Measurements from ENCODE around the gene ZNF653.
"Not testable (repeated sequence)": the region's sequence is repeated elsewhere in the genome, so short reads cannot be mapped to it uniquely, and the experiment has no call there.

Gene ZNF653

DNA sequence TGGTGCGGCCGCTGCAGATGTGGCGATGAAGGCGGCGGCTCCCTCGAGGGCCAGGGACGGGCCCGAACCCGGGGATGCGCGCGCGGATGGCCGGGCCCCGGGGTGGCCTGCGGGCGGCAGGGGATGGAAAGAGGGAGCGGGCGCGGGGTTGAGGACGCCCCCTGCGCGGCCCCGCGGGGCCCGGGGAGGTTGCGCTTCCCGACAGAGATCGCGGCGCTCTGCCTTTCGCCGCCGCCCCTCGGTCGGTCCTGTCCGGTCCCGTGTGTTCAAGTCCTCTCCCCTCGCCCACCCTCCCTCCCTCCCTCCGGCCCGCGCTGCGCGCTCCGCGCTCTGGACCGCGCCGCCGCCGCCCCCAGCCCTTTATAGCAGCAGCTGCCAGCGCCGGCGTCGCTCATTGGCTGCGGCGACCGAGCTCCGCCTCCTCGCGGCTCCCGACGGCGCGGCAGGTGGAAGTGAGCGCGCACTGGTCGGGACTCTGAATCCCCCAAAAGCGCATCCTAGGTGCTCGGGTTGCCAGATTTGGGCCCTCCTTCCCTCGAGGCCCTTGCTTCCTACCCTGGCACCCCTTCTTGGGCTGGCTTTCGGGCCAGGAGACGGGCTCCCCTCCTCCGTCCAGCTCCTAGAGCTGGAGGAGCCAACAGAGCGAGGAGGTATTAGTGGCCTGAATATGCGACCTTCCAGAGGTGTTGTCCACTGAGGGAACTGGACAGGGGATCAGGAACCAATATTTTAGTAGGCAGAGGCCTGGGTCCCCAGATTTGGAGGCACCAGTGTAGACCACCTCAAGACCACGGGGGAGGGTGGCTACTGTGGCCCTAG, 24.7 kb downstream of the ZNF653 start, which contains the start of gene ELAVL3:
TSS of gene ELAVL3 (minus strand) at position 332 of the 819 bp plus-strand sequence. CDS start 438 bp downstream, outside the sequence.
- no peaks in the 10 kb centered on the region for H3K9me3 ChIP-seq (ENCODE audit: control insufficient read depth, low read length)
- no peak within 1 kb of the TSS for H3K27ac ChIP-seq (ENCODE audit: low read depth, low read length, severe bottlenecking)
- peaks cover 3% of the 10 kb centered on the region for H3K36me3 ChIP-seq (ENCODE audit: control insufficient read depth, insufficient read depth, low read length)
- H3K4me3 ChIP-seq (ENCODE audit: extremely low read depth, insufficient read depth, low read length, poor library complexity, severe bottlenecking) = no peak within 1 kb of the TSS
- 16 to 17% methylated on average over 39 to 53 of the region's 77 CpGs for WGBS, 2 experiments (ENCODE audit: insufficient coverage in 2 of 2)
- H3K4me1 ChIP-seq (ENCODE audit: control insufficient read depth, insufficient read depth, low read length, poor library complexity, severe bottlenecking) = no peaks in the 10 kb centered on the region

DNA sequence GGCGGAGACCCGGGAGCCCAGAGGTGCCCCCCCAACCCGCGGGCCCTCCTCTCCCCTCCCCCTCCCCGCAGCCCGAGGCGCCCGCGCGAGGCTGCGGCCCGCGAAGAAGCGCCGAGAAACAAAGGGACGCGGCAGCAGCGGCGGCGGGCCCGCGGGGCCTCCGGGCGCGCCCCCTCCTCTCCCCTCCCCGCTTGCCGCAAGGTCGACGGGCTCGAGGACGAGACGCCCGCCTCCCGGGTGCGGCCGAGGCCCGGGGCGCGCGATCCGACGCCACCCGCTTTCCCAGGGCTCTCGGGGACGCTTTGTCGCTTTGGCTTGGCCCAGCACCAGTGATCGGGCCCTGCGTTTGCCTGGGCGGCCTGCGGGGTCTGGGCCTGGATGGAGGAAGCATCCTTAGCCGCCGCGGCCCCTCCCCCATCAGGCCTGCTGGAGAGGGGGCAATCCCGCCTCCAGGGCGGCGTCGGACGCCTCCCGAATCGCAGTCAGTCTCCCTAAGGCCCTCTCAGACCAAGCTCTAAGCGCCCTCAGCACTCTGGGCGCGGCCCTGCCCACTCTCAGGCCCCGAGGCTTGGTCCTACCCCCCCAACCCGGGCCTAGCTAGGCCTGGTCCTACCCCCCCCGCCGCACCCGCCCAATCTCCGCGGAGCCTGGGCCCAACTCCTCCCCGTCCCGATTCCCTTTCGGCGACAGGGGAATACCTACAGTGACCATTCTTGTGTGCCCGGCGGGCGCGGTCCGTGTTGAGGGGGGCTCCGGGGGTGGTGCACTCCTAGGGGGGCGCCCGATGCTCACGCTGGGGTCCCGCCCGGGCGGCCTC, 25.5 kb downstream of the ZNF653 start:
- H3K4me3 ChIP-seq (ENCODE audit: extremely low read depth, insufficient read depth, low read length, poor library complexity, severe bottlenecking) = no peak overlapping the region
- H3K9me3 ChIP-seq (ENCODE audit: control insufficient read depth, low read length) = no peaks in the 10 kb centered on the region
- 13 to 18% methylated on average over 55 to 69 of the region's 86 CpGs for WGBS, 2 experiments (ENCODE audit: insufficient coverage in 2 of 2)
- peaks cover 3% of the 10 kb centered on the region for H3K36me3 ChIP-seq (ENCODE audit: control insufficient read depth, insufficient read depth, low read length)
- H3K27ac ChIP-seq (ENCODE audit: low read depth, low read length, severe bottlenecking) = no peak overlapping the region
- no peaks in the 10 kb centered on the region for H3K4me1 ChIP-seq (ENCODE audit: control insufficient read depth, insufficient read depth, low read length, poor library complexity, severe bottlenecking)

DNA sequence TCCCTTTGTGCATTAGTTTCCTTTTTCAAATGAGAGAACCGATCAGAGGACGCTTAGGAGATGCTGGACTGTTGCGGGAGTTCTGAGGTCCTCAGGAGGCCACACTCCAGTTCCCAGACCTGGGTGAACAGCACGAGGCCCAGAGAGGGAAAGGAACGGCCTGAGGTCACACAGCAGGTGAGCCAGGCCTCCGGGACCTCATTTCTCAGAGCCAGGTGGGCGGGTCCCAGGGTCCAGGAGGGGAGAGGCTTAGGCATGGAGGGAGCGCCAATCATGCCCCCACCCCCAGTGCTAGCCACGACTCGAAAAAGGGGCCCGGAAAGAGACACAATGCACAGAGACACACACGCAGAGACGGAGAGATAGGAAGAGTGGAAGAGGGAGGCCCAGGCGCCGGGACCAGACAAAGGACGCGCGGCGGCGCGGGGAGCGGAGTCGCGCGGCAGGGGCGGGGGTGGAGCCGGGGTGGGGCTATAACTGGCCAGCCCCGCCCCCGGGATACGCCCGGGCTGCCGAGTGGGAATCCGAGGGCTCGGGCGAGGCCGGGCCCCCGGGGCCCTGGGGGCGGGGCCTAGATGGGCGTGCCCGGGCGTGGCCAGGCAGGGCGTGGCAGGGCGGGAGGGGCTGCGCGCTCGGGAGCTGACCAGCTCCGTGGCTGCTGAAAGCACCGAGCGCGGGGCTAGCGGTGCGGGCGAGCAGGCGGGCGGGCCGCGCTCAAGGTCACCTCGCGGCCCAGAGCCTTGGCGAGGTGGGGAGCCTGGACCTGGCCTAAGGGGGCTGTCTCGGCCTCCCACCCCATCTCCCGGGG, 26.3 kb downstream of the ZNF653 start:
- Histone ChIP-seq H3K27ac (ENCODE audit: low read depth, low read length, severe bottlenecking) (no peak overlapping the region), H3K36me3 (ENCODE audit: control insufficient read depth, insufficient read depth, low read length) (peaks cover 3% of the 10 kb centered on the region), H3K4me1 (ENCODE audit: control insufficient read depth, insufficient read depth, low read length, poor library complexity, severe bottlenecking) (no peaks in the 10 kb centered on the region), H3K4me3 (ENCODE audit: extremely low read depth, insufficient read depth, low read length, poor library complexity, severe bottlenecking) (no peak overlapping the region), H3K9me3 (ENCODE audit: control insufficient read depth, low read length) (no peaks in the 10 kb centered on the region)
- WGBS, 2 experiments (ENCODE audit: insufficient coverage in 2 of 2) = 17 to 22% methylated on average over 43 to 47 of the region's 62 CpGs

DNA sequence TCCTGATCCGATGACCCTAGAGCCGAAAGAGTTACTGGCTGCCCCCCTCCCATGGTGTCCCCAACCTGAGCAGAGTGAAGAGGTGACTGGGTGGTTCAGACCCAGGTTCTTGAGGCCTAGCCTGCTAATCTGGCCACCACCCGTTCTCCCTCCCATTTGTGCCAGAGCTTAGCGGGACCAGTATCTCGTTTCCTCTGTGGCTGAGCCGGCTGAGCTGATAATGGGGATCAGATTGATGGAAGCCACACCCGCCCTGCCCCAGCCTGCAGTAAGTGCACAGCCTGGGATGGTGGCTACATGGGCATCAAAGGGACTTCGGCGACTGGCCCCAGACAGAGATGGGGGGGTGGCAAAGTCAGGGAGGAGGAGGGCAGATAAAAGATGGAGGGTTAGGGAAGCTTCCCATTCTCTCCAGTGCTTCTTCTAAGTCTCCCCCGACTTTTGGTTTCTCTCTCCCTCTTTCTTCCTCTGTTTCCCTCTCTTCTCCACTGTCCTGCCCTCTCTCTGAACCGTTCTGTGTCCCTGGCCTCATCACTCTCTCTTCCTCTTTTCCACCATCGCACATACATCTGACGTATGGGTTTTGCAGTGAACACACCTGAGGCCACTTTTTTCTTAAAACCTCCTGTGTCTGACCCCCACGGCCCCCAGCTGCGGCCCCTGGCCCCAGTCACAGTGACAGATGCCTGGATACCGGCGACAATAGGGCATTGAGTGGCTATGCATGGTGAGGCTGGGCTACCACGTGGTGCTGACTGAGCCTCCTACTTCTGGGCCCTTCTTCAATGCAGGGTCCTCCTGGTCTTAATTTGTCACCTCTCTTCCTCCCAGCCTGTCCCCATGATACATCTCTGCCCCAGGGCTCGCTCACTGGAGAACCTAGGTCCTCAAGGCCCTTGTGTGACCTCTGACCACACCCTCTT, 27.2 kb downstream of the ZNF653 start:
- no peak overlapping the region for H3K4me3 ChIP-seq (ENCODE audit: extremely low read depth, insufficient read depth, low read length, poor library complexity, severe bottlenecking)
- WGBS, 2 experiments (ENCODE audit: insufficient coverage in 2 of 2) = 80 to 82% methylated on average over 15 to 19 of the region's 19 CpGs
- H3K9me3 ChIP-seq (ENCODE audit: control insufficient read depth, low read length) = no peaks in the 10 kb centered on the region
- H3K4me1 ChIP-seq (ENCODE audit: control insufficient read depth, insufficient read depth, low read length, poor library complexity, severe bottlenecking) = no peaks in the 10 kb centered on the region
- no peaks in the 10 kb centered on the region for H3K36me3 ChIP-seq (ENCODE audit: control insufficient read depth, insufficient read depth, low read length)
- no peak overlapping the region for H3K27ac ChIP-seq (ENCODE audit: low read depth, low read length, severe bottlenecking)

DNA sequence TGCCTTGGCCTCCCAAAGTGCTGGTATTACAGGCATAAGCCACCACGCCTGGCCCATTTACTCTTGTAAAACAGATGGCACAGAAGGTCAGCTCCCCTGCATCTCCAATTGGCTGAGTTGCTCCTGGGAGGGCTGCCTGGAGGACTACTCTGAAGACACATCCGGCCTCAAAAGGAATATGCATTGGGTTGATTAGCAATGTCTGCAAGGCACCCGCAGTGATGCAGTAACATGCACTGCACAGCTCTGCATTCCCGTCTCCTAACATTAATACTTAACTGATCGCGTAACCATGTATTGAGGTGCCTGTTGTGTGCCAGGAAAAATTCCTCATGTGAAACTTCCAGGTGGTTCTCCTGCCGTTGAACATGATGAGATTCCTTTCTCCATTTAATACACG, 29.8 kb downstream of the ZNF653 start:
- no peak overlapping the region for H3K4me3 ChIP-seq (ENCODE audit: extremely low read depth, insufficient read depth, low read length, poor library complexity, severe bottlenecking)
- 89 to 91% methylated on average over 6 to 7 of the region's 8 CpGs for WGBS, 2 experiments (ENCODE audit: insufficient coverage in 2 of 2)
- H3K27ac ChIP-seq (ENCODE audit: low read depth, low read length, severe bottlenecking) = no peak overlapping the region
- no peaks in the 10 kb centered on the region for H3K36me3 ChIP-seq (ENCODE audit: control insufficient read depth, insufficient read depth, low read length)
- no peaks in the 10 kb centered on the region for H3K9me3 ChIP-seq (ENCODE audit: control insufficient read depth, low read length)
- H3K4me1 ChIP-seq (ENCODE audit: control insufficient read depth, insufficient read depth, low read length, poor library complexity, severe bottlenecking) = no peaks in the 10 kb centered on the region

DNA sequence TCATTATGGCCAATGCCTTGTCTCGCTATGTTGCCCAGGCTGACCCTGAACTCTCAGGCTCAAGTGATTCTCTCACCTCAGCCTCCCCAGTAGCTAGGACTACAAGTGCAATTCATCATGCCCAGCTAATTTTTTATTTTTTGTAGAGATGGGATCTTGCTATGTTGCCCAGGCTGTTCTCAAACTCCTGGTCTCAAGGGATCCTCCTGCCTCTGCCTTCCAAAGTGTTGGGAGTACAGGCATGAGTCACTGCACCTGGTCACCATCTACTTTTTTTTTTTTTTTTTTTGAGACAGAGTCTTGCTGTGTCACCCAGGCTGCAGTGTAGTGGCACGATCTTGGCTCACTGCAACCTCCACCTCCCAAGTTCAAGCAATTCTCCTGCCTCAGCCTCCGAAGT, 30.3 kb downstream of the ZNF653 start:
- 100% methylated on average over 1 of the region's 3 CpGs for WGBS, 2 experiments (ENCODE audit: insufficient coverage in 2 of 2)
- H3K4me1 ChIP-seq (ENCODE audit: control insufficient read depth, insufficient read depth, low read length, poor library complexity, severe bottlenecking); H3K36me3 ChIP-seq (ENCODE audit: control insufficient read depth, insufficient read depth, low read length); H3K9me3 ChIP-seq (ENCODE audit: control insufficient read depth, low read length); H3K27ac ChIP-seq (ENCODE audit: low read depth, low read length, severe bottlenecking); H3K4me3 ChIP-seq (ENCODE audit: extremely low read depth, insufficient read depth, low read length, poor library complexity, severe bottlenecking): not testable (repeated sequence)

DNA sequence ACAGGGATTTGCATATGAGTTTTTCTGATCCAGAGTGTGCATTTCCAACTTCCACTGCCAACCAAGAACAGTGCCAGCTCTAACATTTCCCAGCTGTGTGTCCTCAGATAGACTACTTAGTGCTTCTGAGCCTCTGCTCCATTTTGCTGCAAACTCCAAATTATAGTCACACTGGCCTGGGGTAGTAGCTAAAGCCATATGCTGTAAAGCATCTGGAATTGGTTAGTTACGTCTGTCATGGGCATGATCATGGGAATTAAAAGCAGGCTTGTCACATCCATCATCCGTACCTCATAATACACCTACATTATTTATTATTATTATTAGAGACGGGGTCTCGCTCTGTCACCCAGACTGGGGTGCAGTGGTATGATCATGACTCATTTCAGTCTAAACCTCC, 31.9 kb downstream of the ZNF653 start:
- Histone ChIP-seq H3K36me3 (ENCODE audit: control insufficient read depth, insufficient read depth, low read length) (no peaks in the 10 kb centered on the region), H3K27ac (ENCODE audit: low read depth, low read length, severe bottlenecking) (no peak overlapping the region), H3K4me3 (ENCODE audit: extremely low read depth, insufficient read depth, low read length, poor library complexity, severe bottlenecking) (no peak overlapping the region), H3K9me3 (ENCODE audit: control insufficient read depth, low read length) (no peaks in the 10 kb centered on the region), H3K4me1 (ENCODE audit: control insufficient read depth, insufficient read depth, low read length, poor library complexity, severe bottlenecking) (no peaks in the 10 kb centered on the region)
- WGBS, 2 experiments (ENCODE audit: insufficient coverage in 2 of 2) = 100% methylated on average over 2 of the region's 4 CpGs; no CpG with 5 or more reads in 1 of the 2 experiments

DNA sequence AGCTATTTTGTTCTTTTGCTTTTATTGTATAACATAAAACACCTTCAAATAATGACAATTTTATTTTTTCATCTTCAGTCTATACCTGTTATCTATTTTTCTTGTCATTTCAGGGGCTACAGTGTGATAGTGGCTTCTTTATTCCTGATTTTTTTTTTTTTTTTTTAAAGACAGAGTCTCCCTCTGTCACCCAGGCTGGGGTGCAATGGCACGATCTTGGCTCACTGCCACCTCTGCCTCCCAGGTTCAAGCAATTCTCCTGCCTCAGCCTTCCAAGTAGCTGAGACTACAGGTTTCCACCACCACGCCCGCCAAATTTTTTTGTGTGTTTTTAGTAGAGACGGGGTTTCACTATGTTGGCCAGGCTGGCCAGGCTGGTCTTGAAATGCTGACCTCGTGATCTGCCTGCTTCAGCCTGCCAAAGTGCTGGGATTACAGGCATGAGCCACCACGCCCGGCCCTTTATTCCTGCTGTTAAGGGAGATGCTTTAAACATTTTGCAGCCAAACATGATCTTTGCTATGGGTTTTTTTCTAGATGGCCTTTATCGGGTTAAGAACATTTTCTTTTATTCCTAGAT, 37.3 kb downstream of the ZNF653 start:
- not testable (repeated sequence) for H3K4me3 ChIP-seq (ENCODE audit: extremely low read depth, insufficient read depth, low read length, poor library complexity, severe bottlenecking); H3K27ac ChIP-seq (ENCODE audit: low read depth, low read length, severe bottlenecking); H3K4me1 ChIP-seq (ENCODE audit: control insufficient read depth, insufficient read depth, low read length, poor library complexity, severe bottlenecking); H3K36me3 ChIP-seq (ENCODE audit: control insufficient read depth, insufficient read depth, low read length); H3K9me3 ChIP-seq (ENCODE audit: control insufficient read depth, low read length)
- 72 to 100% methylated on average over 2 to 7 of the region's 8 CpGs for WGBS, 2 experiments (ENCODE audit: insufficient coverage in 2 of 2)

DNA sequence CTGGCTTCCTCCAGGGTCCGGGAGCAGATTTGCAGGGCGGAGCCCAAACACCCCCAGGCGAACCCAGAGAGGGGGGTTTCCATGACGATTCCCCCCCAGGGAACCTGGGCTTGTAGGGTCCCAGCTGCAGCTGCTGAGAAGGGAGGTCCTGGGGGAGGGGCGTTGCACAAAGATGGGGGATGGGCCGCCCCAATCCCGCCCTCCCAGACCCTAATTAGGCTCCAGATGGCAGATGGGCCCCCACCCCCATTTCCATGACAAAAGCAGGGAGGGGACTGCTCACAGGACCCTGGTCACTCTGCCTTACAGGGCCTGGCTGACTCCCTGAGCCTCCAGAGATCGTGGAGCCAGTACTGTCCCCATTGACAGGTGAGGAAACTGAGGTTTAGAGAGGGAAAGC, 40.0 kb downstream of the ZNF653 start:
- Histone ChIP-seq H3K36me3 (ENCODE audit: control insufficient read depth, insufficient read depth, low read length) (no peaks in the 10 kb centered on the region), H3K27ac (ENCODE audit: low read depth, low read length, severe bottlenecking) (no peak overlapping the region), H3K4me1 (ENCODE audit: control insufficient read depth, insufficient read depth, low read length, poor library complexity, severe bottlenecking) (no peaks in the 10 kb centered on the region), H3K4me3 (ENCODE audit: extremely low read depth, insufficient read depth, low read length, poor library complexity, severe bottlenecking) (no peak overlapping the region), H3K9me3 (ENCODE audit: control insufficient read depth, low read length) (no peaks in the 10 kb centered on the region)
- 46 to 60% methylated on average over 5 to 7 of the region's 8 CpGs for WGBS, 2 experiments (ENCODE audit: insufficient coverage in 2 of 2)
